Activated CD4-positive, alpha-beta T cell treated with anti-CD3 and anti-CD28 coated beads, Interleukin-2, amount 50 U/mL, for 16 hours (primary cell): ENCODE measurements around the gene MAGI1.
"Not testable (repeated sequence)": the region's sequence is repeated elsewhere in the genome, so short reads cannot be mapped to it uniquely, and the experiment has no call there.

ENCODE experiments used
- DNase-seq: peaks from one replicate; pipeline ENCODE4 v3.0.0-alpha.2; 2020

MAGI1 gene

GRCh38 chr3:65642883-65643282 lies 395.8 kb downstream of the MAGI1 start:
- no peak for DNase-seq

GRCh38 chr3:65641777-65642176 lies 396.9 kb downstream of the MAGI1 start:
- DNase-seq, result no peak

GRCh38 chr3:65641045-65641444 lies 397.7 kb downstream of the MAGI1 start:
- DNase-seq, result no peak

GRCh38 chr3:65639444-65639843 lies 399.3 kb downstream of the MAGI1 start:
- DNase-seq, result no peak

GRCh38 chr3:65638301-65638700 lies 400.4 kb downstream of the MAGI1 start:
- DNase-seq, result no peak

GRCh38 chr3:65636326-65636725 lies 402.4 kb downstream of the MAGI1 start:
- no peak for DNase-seq

GRCh38 chr3:65635657-65636056 lies 403.1 kb downstream of the MAGI1 start:
- no peak for DNase-seq

GRCh38 chr3:65633018-65633638 lies 405.6 kb downstream of the MAGI1 start:
- no peak for DNase-seq

GRCh38 chr3:65632414-65632813 lies 406.3 kb downstream of the MAGI1 start:
- no peak for DNase-seq

GRCh38 chr3:65628978-65629377 lies 409.7 kb downstream of the MAGI1 start:
- DNase-seq, result no peak

GRCh38 chr3:65627062-65627461 lies 411.7 kb downstream of the MAGI1 start:
- no peak for DNase-seq

- no peak for DNase-seq
These were observed 413.4 kb downstream of the MAGI1 start for GRCh38 chr3:65625305-65625704.

GRCh38 chr3:65623362-65623761 lies 415.4 kb downstream of the MAGI1 start:
- no peak for DNase-seq

- no peak for DNase-seq
These were observed 418.8 kb downstream of the MAGI1 start for GRCh38 chr3:65619888-65620287.

- DNase-seq, result no peak
These were observed 419.3 kb downstream of the MAGI1 start for GRCh38 chr3:65619451-65619881.

- DNase-seq, result no peak
These were observed 420.1 kb downstream of the MAGI1 start for GRCh38 chr3:65618599-65618998.

- DNase-seq, result no peak
These were observed 420.9 kb downstream of the MAGI1 start for GRCh38 chr3:65617787-65618186.

- no peak for DNase-seq
These were observed 421.5 kb downstream of the MAGI1 start for GRCh38 chr3:65617209-65617608.

GRCh38 chr3:65616563-65616962 lies 422.2 kb downstream of the MAGI1 start:
- DNase-seq, result no peak

- no peak for DNase-seq
These were observed 423.4 kb downstream of the MAGI1 start for GRCh38 chr3:65615329-65615728.

GRCh38 chr3:65614585-65614984 lies 424.1 kb downstream of the MAGI1 start:
- DNase-seq, result no peak

GRCh38 chr3:65607965-65608460 lies 430.7 kb downstream of the MAGI1 start:
- DNase-seq, result not testable (repeated sequence)

- DNase-seq, result no peak
These were observed 431.6 kb downstream of the MAGI1 start for GRCh38 chr3:65607101-65607500.

- no peak for DNase-seq
These were observed 432.8 kb downstream of the MAGI1 start for GRCh38 chr3:65605876-65606432.
